Activated T-helper 1 cell treated with Interleukin-2 at 50 U/mL for 16 hours (primary cell): ENCODE measurements around the gene SMIM27.
"Not testable (repeated sequence)": the region's sequence is repeated elsewhere in the genome, so short reads cannot be mapped to it uniquely, and the experiment has no call there.

ENCODE experiments used
- DNase-seq: peaks from one replicate; pipeline ENCODE4 v3.0.0-alpha.2; 2020; ENCODE audit warnings: low read depth

SMIM27 gene

DNA sequence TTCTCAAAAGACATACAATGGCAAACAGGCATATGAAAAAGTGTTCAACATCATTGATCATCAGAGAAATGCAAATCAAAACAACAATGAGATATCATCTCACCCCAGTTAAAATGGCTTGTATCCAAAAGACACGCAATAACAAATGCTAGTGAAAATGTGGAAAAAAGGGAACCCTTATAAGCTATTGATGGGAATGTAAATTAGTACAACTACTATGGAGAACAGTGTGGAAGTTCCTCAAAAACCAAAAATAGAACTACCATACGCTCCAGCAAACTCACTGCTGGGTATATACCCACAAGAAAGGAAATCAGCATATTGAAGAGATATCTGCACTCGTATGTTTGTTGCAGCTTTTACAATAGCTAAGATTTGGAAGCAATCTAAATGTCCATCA is 46.9 kb downstream of the SMIM27 start:
- DNase-seq = not testable (repeated sequence)
